Progenitor cell of endocrine pancreas (in vitro differentiated cells): ENCODE data around the gene ARHGAP25. TPM values are rescaled to one million over a fixed set of nuclear protein-coding genes. Genes with fewer than 3 reads are reported as not detected.

Experiments used
- DNase-seq: peaks from one replicate; pipeline ENCODE4 v3.0.0; 2021; ENCODE audit warnings: low spot score; ENCODE audit not compliant: unreplicated experiment
- H3K27ac Mint-ChIP-seq: 2 replicates; pipeline ENCODE4 v1.8.0; 2021; ENCODE audit warnings: mild to moderate bottlenecking, moderate library complexity, mixed read lengths
- H3K27me3 Mint-ChIP-seq: 2 replicates; pipeline ENCODE4 v1.8.0; 2021; ENCODE audit warnings: mixed read lengths
- H3K36me3 Mint-ChIP-seq: 2 replicates; pipeline ENCODE4 v1.8.0; 2022; ENCODE audit warnings: mixed read lengths; ENCODE audit not compliant: insufficient read depth
- H3K4me1 Mint-ChIP-seq: 2 replicates; pipeline ENCODE4 v1.8.0; 2021; ENCODE audit warnings: low read depth, mixed read lengths
- H3K4me3 Mint-ChIP-seq: 2 replicates; pipeline ENCODE4 v1.8.0; 2021; ENCODE audit warnings: low read depth, mild to moderate bottlenecking, moderate library complexity, mixed read lengths
- H3K9me3 Mint-ChIP-seq: 2 replicates; pipeline ENCODE4 v1.8.0; 2021; ENCODE audit warnings: low read depth, mixed read lengths
- total RNA-seq: library from RNA; stranded (reverse); gene quantifications from 2 replicates; pipeline ENCODE4 v1.2.1, GENCODE V29; 2021
- TF ChIP-seq, protein P1 (sequence below): fragments of 200-600 bp; sonication (generic); IDR thresholded peaks from one replicate; pipeline ENCODE4 v1.5.0; 2021; ENCODE audit warnings: antibody characterized with exemption, mild to moderate bottlenecking; ENCODE audit not compliant: unreplicated experiment

Gene ARHGAP25
- total RNA-seq, 1 donor from 2014 or later: 1.3 TPM

DNA sequence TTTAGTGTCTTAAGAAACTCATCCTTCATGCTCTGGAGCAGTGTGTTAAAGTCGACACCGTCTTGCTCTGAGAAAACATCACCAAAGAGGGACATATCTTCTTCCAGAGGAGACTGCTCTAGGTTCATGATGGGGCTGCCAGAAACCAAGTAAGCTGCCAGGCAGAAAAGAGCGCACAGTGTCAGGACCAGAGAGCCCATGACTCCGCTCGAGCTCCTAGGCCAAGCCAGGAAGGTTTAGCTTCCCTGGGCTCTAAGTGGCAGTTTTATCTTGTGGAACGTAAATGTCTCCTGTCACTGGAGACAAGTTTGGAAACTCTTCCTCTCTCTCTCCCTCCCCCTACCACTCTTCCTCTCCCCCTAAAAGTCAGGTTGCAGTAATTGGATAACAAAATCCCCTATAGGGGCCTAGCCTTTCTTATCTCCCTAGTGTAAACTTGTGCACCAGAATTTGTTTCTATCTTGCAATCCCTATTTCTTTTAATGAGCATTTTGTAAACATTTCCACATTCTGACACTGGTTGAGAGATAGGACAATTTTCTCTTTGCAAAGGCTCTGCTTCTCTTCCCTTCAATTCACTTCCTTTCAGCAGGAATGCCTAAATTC lies 136.7 kb downstream of the ARHGAP25 start, which contains the start of gene BMP10:
Gene BMP10, minus strand, starts transcription at position 239 of the 606 bp plus-strand sequence. Its CDS starts 39 bp downstream, at position 200.
- H3K36me3 Mint-ChIP-seq: no peaks in the 10 kb centered on the region
- H3K27me3 Mint-ChIP-seq: no peaks in the 10 kb centered on the region
- TF ChIP-seq, protein P1, sequence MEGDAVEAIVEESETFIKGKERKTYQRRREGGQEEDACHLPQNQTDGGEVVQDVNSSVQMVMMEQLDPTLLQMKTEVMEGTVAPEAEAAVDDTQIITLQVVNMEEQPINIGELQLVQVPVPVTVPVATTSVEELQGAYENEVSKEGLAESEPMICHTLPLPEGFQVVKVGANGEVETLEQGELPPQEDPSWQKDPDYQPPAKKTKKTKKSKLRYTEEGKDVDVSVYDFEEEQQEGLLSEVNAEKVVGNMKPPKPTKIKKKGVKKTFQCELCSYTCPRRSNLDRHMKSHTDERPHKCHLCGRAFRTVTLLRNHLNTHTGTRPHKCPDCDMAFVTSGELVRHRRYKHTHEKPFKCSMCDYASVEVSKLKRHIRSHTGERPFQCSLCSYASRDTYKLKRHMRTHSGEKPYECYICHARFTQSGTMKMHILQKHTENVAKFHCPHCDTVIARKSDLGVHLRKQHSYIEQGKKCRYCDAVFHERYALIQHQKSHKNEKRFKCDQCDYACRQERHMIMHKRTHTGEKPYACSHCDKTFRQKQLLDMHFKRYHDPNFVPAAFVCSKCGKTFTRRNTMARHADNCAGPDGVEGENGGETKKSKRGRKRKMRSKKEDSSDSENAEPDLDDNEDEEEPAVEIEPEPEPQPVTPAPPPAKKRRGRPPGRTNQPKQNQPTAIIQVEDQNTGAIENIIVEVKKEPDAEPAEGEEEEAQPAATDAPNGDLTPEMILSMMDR: no peak
- no peak within 1 kb of the TSS for H3K27ac Mint-ChIP-seq
- peaks cover 15% of the 10 kb centered on the region for H3K4me1 Mint-ChIP-seq
- DNase-seq: no peak
- H3K9me3 Mint-ChIP-seq: peaks cover 5% of the 10 kb centered on the region
- H3K4me3 Mint-ChIP-seq: no peak within 1 kb of the TSS

Other genes starting within 250 kb of the ARHGAP25 start
- 0.09 and 0.12 TPM in 2 replicates for gene PROKR1, start 91.2 kb upstream of the ARHGAP25 start, total RNA-seq
- not detected in 2 replicates for gene BMP10, start 136.6 kb downstream of the ARHGAP25 start, total RNA-seq
- gene GKN2, start 218.1 kb downstream of the ARHGAP25 start, total RNA-seq: not detected in 2 replicates
- not detected in 2 replicates for gene GKN1, start 239.8 kb downstream of the ARHGAP25 start, total RNA-seq